RWPE1 (cell line): ENCODE data around the gene HCN4.

Experiments used
- CTCF ChIA-PET: fragments of 350-600 bp; sonication (Branson Sonifier 250); formaldehyde crosslinking; extraction: SDS; loops from one replicate; lab custom pipeline; 2021; lab: Yijun Ruan, JAX
- POLR2A ChIA-PET: fragments of 400-600 bp; formaldehyde crosslinking; extraction: SDS; loops from one replicate; lab custom pipeline; 2020; ENCODE audit warnings: antibody characterized with exemption; ENCODE audit not compliant: low non-redundant PET; lab: Yijun Ruan, JAX
- DNase-seq: peaks from one replicate; pipeline ENCODE4 v3.0.0; 2012; ENCODE audit warnings: low spot score
- H3K27ac ChIP-seq: fragments of 450-650 bp; 2 replicates; pipeline ENCODE4 v1.5.1; 2017
- CTCF ChIP-seq: fragments of 450-650 bp; conservative IDR thresholded peaks from 2 replicates; pipeline ENCODE4 v1.5.1; 2017; ENCODE audit warnings: low read depth, mild to moderate bottlenecking

The HCN4 gene

GRCh38 chr15:73341886-73342600 is 26.7 kb downstream of the HCN4 start:
- POLR2A ChIA-PET, result no interaction called here
- no peak overlapping the region for H3K27ac ChIP-seq
- no peak for TF ChIP-seq CTCF
- CTCF ChIA-PET, result no interaction called here
- no peak for DNase-seq

- CTCF ChIA-PET, result no interaction called here
- DNase-seq, result no peak
- no peak overlapping the region for H3K27ac ChIP-seq
- POLR2A ChIA-PET, result no interaction called here
- TF ChIP-seq CTCF, result no peak
Measured at GRCh38 chr15:73340502-73341192, 28.1 kb downstream of the HCN4 start.

- H3K27ac ChIP-seq, result no peak overlapping the region
- no peak for DNase-seq
- ChIA-PET CTCF (interaction anchor here (0.6 kb wide), 3 partner anchors 10 to 75 kb away, joined by 3 read pairs; no protein-coding TSS in a partner anchor), POLR2A (interaction anchor here (0.6 kb wide), 2 partner anchors 17 to 559 kb away, joined by 3 read pairs; no protein-coding TSS in a partner anchor)
- no peak for TF ChIP-seq CTCF
Measured at GRCh38 chr15:73338606-73339374, 30.0 kb downstream of the HCN4 start.

GRCh38 chr15:73338058-73338457 is 30.7 kb downstream of the HCN4 start:
- DNase-seq, result no peak
- POLR2A ChIA-PET, result no interaction called here
- H3K27ac ChIP-seq, result no peak overlapping the region
- TF ChIP-seq CTCF, result no peak
- CTCF ChIA-PET, result interaction anchor here (0.6 kb wide), 1 partner anchor 9 kb away, joined by 4 read pairs; no protein-coding TSS in a partner anchor

- TF ChIP-seq CTCF, result no peak
- ChIA-PET POLR2A (no interaction called here), CTCF (interaction anchor here (0.6 kb wide), 2 partner anchors 10 to 158 kb away, joined by 4 to 5 read pairs; no protein-coding TSS in a partner anchor)
- DNase-seq, result no peak
- no peak overlapping the region for H3K27ac ChIP-seq
Measured at GRCh38 chr15:73337187-73337586, 31.6 kb downstream of the HCN4 start.

GRCh38 chr15:73336756-73337155 is 32.0 kb downstream of the HCN4 start:
- no peak overlapping the region for H3K27ac ChIP-seq
- CTCF ChIA-PET, result interaction anchor here (0.6 kb wide), 1 partner anchor 159 kb away, joined by 5 read pairs; no protein-coding TSS in a partner anchor
- POLR2A ChIA-PET, result no interaction called here
- DNase-seq, result no peak
- no peak for TF ChIP-seq CTCF
